ENCODE results near the gene PDAP1. TPM values are rescaled to one million over a fixed set of nuclear protein-coding genes. Genes with fewer than 3 reads are reported as not detected.
"Not testable (repeated sequence)": the region's sequence is repeated elsewhere in the genome, so short reads cannot be mapped to it uniquely, and the experiment has no call there.

The PDAP1 gene
- total RNA-seq, 1 experiment from 2014 or later: 87.2 TPM

- H3K4me3 Mint-ChIP-seq (ENCODE audit: low read depth, unreplicated experiment): no peak overlapping the region
- intact Hi-C loops (cut with micrococcal nuclease; ENCODE audit: unreplicated experiment): no loop called here
- DNase-seq: no peak
- no peaks in the 10 kb centered on the region for H3K9me3 Mint-ChIP-seq (ENCODE audit: low read depth, unreplicated experiment)
- H3K4me1 Mint-ChIP-seq (ENCODE audit: low read depth, unreplicated experiment): peaks cover 8% of the 10 kb centered on the region
- no TSS peak for BruUV-seq (replicated peaks)
- no peaks in the 10 kb centered on the region for H3K27me3 Mint-ChIP-seq (ENCODE audit: unreplicated experiment)
- TF ChIP-seq CTCF (IDR thresholded peaks at IDR 0.05; ENCODE audit: unreplicated experiment): no peak
- H3K36me3 Mint-ChIP-seq (ENCODE audit: insufficient read depth, unreplicated experiment): peaks cover 51% of the 10 kb centered on the region
- CTCF ChIA-PET: no interaction called here
- no peak overlapping the region for H3K27ac Mint-ChIP-seq (ENCODE audit: unreplicated experiment)
These were observed 26.7 kb downstream of the PDAP1 start for GRCh38 chr7:99381664-99382075.

GRCh38 chr7:99380823-99381663 is 27.4 kb downstream of the PDAP1 start:
- CTCF ChIA-PET: no interaction called here
- Mint-ChIP-seq H3K4me1 (ENCODE audit: low read depth, unreplicated experiment) (peaks cover 8% of the 10 kb centered on the region), H3K9me3 (ENCODE audit: low read depth, unreplicated experiment) (no peaks in the 10 kb centered on the region)

GRCh38 chr7:99380032-99380822 is 28.2 kb downstream of the PDAP1 start:
- DNase-seq: no peak
- no TSS peak for BruUV-seq (replicated peaks)
- Mint-ChIP-seq H3K4me3 (ENCODE audit: low read depth, unreplicated experiment) (no peak overlapping the region), H3K4me1 (ENCODE audit: low read depth, unreplicated experiment) (peaks cover 8% of the 10 kb centered on the region), H3K27ac (ENCODE audit: unreplicated experiment) (no peak overlapping the region), H3K27me3 (ENCODE audit: unreplicated experiment) (no peaks in the 10 kb centered on the region), H3K9me3 (ENCODE audit: low read depth, unreplicated experiment) (no peaks in the 10 kb centered on the region), H3K36me3 (ENCODE audit: insufficient read depth, unreplicated experiment) (peaks cover 50% of the 10 kb centered on the region)
- CTCF ChIA-PET: no interaction called here
- intact Hi-C loops (cut with micrococcal nuclease; ENCODE audit: unreplicated experiment): no loop called here
- no peak for TF ChIP-seq CTCF (IDR thresholded peaks at IDR 0.05; ENCODE audit: unreplicated experiment)

More at GRCh38 chr7:99380823-99381663, 27.4 kb downstream of the PDAP1 start:
- BruUV-seq (replicated peaks): no TSS peak
- H3K36me3 Mint-ChIP-seq (ENCODE audit: insufficient read depth, unreplicated experiment): peaks cover 50% of the 10 kb centered on the region
- no peak overlapping the region for H3K27ac Mint-ChIP-seq (ENCODE audit: unreplicated experiment)
- H3K4me3 Mint-ChIP-seq (ENCODE audit: low read depth, unreplicated experiment): no peak overlapping the region
- no peaks in the 10 kb centered on the region for H3K27me3 Mint-ChIP-seq (ENCODE audit: unreplicated experiment)
- TF ChIP-seq CTCF (IDR thresholded peaks at IDR 0.05; ENCODE audit: unreplicated experiment): no peak
- DNase-seq: no peak
- intact Hi-C loops (cut with micrococcal nuclease; ENCODE audit: unreplicated experiment): no loop called here

GRCh38 chr7:99379693-99380031 is 28.7 kb downstream of the PDAP1 start:
- H3K4me1 Mint-ChIP-seq (ENCODE audit: low read depth, unreplicated experiment); CTCF ChIA-PET; DNase-seq; BruUV-seq (replicated peaks); intact Hi-C loops (cut with micrococcal nuclease; ENCODE audit: unreplicated experiment); H3K4me3 Mint-ChIP-seq (ENCODE audit: low read depth, unreplicated experiment); H3K27ac Mint-ChIP-seq (ENCODE audit: unreplicated experiment); H3K27me3 Mint-ChIP-seq (ENCODE audit: unreplicated experiment); H3K9me3 Mint-ChIP-seq (ENCODE audit: low read depth, unreplicated experiment): not testable (repeated sequence)
- H3K36me3 Mint-ChIP-seq (ENCODE audit: insufficient read depth, unreplicated experiment): peaks cover 53% of the 10 kb centered on the region

Measured in Calu3 (cell line).